ENCODE data around the gene NFATC1. TPM values are rescaled to one million over a fixed set of nuclear protein-coding genes. Genes with fewer than 3 reads are reported as not detected.

The NFATC1 gene
- total RNA-seq, 4 donors from 2014 or later, result 10.1 to 15.0 (median 12.7) TPM

DNA sequence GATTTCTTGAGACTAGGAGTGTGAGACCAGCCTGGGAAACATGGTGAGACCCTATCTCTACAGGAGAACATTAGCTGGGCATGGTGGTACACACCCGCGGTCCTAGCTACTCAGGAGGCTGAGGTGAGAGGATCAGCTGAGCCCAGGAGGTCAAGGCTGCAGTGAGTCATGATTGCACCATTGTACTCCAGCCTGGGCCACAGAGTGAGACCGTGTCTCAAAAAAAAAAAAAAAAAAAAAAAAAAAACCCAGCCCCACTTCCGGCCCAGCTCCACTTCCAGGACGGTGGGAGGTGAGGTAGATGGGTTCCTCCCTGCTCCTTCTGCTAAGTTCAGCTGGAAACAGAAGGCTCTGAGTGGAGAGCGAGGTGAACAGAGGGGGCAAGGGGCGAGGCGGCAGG, 41.4 kb upstream of the NFATC1 start:
- Histone ChIP-seq H3K4me3 (replicated peaks in 1 of 3) (no peak overlapping the region), H3K27me3 (no peaks in the 10 kb centered on the region), H3K4me1 (no peaks in the 10 kb centered on the region), H3K27ac (no peak overlapping the region), H3K9me3 (no peaks in the 10 kb centered on the region), H3K36me3 (peaks cover 0 to 10% of the 10 kb centered on the region in 2 donors)
- 93 to 95% methylated on average over 8 of the region's 8 CpGs for WGBS, 2 donors
- TF ChIP-seq, protein P1, sequence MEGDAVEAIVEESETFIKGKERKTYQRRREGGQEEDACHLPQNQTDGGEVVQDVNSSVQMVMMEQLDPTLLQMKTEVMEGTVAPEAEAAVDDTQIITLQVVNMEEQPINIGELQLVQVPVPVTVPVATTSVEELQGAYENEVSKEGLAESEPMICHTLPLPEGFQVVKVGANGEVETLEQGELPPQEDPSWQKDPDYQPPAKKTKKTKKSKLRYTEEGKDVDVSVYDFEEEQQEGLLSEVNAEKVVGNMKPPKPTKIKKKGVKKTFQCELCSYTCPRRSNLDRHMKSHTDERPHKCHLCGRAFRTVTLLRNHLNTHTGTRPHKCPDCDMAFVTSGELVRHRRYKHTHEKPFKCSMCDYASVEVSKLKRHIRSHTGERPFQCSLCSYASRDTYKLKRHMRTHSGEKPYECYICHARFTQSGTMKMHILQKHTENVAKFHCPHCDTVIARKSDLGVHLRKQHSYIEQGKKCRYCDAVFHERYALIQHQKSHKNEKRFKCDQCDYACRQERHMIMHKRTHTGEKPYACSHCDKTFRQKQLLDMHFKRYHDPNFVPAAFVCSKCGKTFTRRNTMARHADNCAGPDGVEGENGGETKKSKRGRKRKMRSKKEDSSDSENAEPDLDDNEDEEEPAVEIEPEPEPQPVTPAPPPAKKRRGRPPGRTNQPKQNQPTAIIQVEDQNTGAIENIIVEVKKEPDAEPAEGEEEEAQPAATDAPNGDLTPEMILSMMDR (IDR thresholded peaks at IDR 0.05), result no peak
- no peak for TF ChIP-seq POLR2A (IDR thresholded peaks at IDR 0.05)
- intact Hi-C loops (cut with DNase I), result no loop called here
- no peak for DNase-seq

DNA sequence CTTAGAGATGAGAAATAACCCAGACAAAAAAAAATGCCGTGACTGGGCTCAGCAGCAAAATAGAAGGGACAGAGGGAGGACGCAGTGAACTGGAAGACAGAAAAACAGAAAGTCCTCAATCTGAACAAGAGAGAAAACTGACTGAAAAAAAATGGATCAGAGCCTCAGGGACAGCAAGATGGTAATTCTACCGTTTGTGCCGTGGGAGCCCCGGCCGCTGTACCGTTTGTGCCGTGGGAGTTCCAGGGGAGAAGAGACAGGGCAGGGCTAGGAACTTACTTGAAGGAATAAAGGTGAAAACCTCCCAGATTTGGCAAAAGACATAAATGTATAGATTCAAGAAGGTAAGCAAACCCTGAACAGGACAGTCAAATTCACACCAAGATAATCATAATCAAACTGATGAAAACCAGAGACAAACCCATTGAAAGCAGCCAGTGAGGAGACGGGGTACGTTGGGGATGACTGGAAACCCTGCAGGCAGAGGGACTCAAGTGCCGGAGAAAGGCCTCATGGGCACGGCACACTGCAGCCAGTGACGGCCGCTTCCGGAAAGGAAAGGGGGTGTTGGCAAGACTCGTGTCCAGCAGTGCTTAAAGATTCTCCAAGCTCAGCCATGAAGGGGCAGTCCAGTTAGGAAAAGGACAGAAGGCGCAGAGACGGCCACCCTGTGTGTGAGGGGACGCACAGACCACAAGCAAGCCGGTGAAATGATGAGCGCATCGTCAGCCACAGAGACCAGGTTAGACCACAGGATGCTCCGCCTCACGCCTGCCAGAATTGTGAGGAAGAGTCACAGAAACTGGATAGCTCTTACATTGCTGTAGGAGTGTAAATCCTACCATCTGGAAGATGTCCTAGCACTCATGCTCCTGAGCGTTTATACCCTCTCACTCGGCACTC, 40.0 kb upstream of the NFATC1 start:
- intact Hi-C loops (cut with DNase I), result no loop called here
- H3K36me3 ChIP-seq, result peaks cover 0 to 9% of the 10 kb centered on the region in 2 donors
- 90 to 93% methylated on average over 26 of the region's 26 CpGs for WGBS, 2 donors
- H3K27me3 ChIP-seq, result no peaks in the 10 kb centered on the region
- no peak for DNase-seq
- H3K4me1 ChIP-seq, result no peaks in the 10 kb centered on the region
- no peaks in the 10 kb centered on the region for H3K9me3 ChIP-seq
- no peak overlapping the region for H3K27ac ChIP-seq
- no peak overlapping the region for H3K4me3 ChIP-seq (replicated peaks in 1 of 3)
- TF ChIP-seq POLR2A (IDR thresholded peaks at IDR 0.05), result no peak
- TF ChIP-seq, protein P1 (IDR thresholded peaks at IDR 0.05), result no peak

DNA sequence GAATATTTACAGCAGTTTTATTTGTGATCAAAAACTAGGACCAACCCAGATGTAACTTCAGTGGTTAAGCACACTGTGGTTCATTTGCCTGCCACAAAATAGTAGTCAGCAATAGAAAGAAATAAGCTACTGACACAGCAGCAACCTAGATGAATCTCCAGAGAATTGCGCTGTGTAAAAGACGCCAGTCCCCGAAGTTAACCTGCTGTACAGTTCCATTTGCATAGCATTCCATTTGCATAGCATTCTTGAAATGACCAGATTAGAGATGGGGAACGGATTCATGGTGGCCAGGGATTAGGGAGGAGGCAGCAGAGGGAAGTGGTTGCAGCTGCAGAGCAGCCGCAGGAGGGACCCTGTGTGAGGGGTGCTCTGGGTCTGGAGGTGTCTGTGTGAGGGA, 39.3 kb upstream of the NFATC1 start:
- no peaks in the 10 kb centered on the region for H3K4me1 ChIP-seq
- H3K4me3 ChIP-seq (replicated peaks in 1 of 3), result no peak overlapping the region
- no peaks in the 10 kb centered on the region for H3K27me3 ChIP-seq
- intact Hi-C loops (cut with DNase I), result no loop called here
- H3K9me3 ChIP-seq, result no peaks in the 10 kb centered on the region
- H3K36me3 ChIP-seq, result peaks cover 0 to 16% of the 10 kb centered on the region in 2 donors
- WGBS, 2 donors, result 88 to 92% methylated on average over 3 to 5 of the region's 5 CpGs
- no peak for DNase-seq
- TF ChIP-seq, protein P1 (IDR thresholded peaks at IDR 0.05), result no peak
- no peak for TF ChIP-seq POLR2A (IDR thresholded peaks at IDR 0.05)
- H3K27ac ChIP-seq, result no peak overlapping the region

DNA sequence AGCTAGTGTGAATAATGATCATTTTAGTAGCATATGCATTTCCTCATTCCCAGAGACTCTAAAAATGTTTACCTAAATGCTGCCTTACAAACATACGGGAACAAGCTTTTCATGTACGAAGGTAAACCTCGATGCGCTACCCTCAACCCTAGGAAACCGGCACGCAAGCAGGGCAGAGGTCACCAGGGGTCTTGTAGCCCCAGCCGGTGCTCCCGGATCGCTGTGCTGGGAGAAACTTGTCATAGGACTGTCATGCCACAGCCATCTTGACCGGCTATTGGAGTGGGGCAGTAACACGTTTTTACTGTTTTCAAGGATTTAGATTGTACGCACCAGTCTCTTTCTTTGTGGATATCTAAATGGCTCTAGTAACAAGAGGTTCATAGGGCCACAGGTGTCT, 34.8 kb upstream of the NFATC1 start:
- peaks cover 9 to 23% of the 10 kb centered on the region in 2 donors for H3K36me3 ChIP-seq
- H3K4me1 ChIP-seq, result no peaks in the 10 kb centered on the region
- no peak overlapping the region for H3K27ac ChIP-seq
- H3K4me3 ChIP-seq (replicated peaks in 1 of 3), result no peak overlapping the region
- intact Hi-C loops (cut with DNase I), result no loop called here
- no peak for TF ChIP-seq POLR2A (IDR thresholded peaks at IDR 0.05)
- TF ChIP-seq, protein P1 (IDR thresholded peaks at IDR 0.05), result no peak
- H3K27me3 ChIP-seq, result no peaks in the 10 kb centered on the region
- no peaks in the 10 kb centered on the region for H3K9me3 ChIP-seq
- WGBS, 2 donors, result 94 to 97% methylated on average over 12 of the region's 12 CpGs
- no peak for DNase-seq

Data from thyroid gland (tissue), 4 donors.